ENCODE results near the gene FLT1.
A peak's percentile ranks its signal among the peaks of the same experiment; 100 is the strongest.

The FLT1 gene, protein sequence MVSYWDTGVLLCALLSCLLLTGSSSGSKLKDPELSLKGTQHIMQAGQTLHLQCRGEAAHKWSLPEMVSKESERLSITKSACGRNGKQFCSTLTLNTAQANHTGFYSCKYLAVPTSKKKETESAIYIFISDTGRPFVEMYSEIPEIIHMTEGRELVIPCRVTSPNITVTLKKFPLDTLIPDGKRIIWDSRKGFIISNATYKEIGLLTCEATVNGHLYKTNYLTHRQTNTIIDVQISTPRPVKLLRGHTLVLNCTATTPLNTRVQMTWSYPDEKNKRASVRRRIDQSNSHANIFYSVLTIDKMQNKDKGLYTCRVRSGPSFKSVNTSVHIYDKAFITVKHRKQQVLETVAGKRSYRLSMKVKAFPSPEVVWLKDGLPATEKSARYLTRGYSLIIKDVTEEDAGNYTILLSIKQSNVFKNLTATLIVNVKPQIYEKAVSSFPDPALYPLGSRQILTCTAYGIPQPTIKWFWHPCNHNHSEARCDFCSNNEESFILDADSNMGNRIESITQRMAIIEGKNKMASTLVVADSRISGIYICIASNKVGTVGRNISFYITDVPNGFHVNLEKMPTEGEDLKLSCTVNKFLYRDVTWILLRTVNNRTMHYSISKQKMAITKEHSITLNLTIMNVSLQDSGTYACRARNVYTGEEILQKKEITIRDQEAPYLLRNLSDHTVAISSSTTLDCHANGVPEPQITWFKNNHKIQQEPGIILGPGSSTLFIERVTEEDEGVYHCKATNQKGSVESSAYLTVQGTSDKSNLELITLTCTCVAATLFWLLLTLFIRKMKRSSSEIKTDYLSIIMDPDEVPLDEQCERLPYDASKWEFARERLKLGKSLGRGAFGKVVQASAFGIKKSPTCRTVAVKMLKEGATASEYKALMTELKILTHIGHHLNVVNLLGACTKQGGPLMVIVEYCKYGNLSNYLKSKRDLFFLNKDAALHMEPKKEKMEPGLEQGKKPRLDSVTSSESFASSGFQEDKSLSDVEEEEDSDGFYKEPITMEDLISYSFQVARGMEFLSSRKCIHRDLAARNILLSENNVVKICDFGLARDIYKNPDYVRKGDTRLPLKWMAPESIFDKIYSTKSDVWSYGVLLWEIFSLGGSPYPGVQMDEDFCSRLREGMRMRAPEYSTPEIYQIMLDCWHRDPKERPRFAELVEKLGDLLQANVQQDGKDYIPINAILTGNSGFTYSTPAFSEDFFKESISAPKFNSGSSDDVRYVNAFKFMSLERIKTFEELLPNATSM (N-terminal part only)

DNA sequence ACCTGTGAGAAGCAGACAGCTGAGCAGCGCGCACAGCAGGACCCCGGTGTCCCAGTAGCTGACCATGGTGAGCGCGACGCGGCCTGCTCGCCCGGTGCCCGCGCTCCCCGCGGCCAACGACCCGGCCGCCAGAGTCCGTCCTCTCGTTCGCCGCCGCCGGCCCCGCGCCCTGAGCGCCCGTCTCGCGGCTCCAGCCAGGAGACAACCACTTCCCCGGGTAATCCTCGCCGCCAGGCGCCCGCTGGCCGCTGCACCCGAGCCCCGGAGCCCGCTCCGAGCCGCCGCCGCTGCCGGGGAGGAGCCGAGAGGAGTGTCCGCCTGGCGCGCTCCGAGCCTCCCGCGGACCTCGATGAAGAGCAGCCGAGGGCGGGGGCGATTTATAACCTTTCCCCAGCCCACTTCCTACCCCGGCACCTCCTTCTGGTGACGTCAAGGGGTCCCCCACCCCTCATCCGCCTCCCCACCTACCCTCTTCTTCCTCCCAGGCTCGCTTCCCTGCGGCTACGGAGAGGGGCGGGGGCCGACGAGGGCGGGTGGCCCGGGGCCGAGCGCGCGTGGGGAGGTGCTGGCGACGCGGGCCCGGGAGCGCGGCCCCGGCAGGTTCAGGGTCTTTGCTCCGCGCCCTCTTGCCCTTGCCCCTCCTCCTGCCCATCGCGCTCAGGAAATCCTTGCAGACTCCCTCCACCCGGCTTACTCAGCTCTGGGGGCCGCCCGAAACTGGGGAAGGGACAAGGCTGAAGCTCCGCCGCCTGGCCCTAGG, at the start of gene FLT1:
TSS of gene FLT1 (minus strand) at position 351 of the 760 bp plus-strand sequence. CDS start at position 66, 285 bp downstream.
- DNase-seq = peak; percentile 71

DNA sequence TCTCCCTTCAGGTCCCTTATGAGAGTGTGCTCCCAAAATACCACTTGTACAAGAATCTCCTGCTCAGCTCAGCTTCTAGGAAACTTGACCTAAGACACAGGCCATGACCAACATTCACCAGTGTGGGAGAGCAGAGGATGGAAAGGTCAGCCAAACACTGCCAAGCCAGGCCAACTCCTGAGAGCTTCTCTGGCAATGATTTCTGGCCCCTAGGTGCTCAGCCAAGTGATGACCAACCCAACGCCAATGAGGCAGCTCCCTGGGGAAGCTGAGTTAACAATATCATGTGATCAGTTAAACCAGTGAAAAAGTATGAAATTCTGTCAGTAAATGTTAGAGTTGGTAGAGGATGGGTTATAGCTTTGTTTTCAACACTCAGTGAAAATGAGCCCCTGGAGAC, 49.1 kb upstream of the FLT1 start:
- DNase-seq = no peak

DNA sequence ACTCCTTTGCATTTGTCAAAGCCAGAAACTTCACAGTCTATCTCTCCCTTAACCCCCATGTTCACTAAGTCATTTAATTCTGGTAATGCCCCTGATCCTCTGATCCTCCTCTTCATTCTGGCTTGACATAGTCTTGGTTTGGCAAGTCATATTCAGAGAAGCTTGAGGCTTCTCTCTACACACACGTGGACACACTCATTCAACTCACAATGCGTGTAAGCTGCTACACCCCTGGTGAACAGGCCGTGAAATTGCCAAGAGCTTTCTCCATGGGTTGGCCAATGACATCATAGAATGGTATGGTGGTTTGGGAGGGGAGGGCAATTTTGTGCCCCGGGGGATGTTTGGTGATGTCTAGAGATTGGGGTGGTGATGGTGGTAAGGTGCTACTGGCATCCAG, 47.9 kb upstream of the FLT1 start:
- DNase-seq = no peak

DNA sequence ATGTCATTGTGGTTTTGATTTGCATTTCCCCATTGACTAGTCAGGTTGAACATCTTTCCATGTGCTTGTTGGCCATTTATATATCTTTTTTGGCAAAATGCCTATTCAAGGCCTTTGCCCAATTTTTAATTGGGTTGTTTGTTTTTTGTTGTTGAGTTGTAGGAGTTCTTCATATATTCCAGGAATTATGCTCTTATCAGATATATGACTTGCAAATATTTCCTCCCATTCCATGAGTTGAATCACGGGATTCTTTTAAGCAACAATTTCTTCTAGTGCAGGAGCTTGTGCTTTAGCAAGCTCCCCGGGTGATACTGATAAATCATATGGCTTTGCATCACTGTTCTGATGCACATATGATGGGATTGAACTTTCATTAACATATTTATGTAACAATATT, 47.0 kb upstream of the FLT1 start:
- no peak for DNase-seq

DNA sequence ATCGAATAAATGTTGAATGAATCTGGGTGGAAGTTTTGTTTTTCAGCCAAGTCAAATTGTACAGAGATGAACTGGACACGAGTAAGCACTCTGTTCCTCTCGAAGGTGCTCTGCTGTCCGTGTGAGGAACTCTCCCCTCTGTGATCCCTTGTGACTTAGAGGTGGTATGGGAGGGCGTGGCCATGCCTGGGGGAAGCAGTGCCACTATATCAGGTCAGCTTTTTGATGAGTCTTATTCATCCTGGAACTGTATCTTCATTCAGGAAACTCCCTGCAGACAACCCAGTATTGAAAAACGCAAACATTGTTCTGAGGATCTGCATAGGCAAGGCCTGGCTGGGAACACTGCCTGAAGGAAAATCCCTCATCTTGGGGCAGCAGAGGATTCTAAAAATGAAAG, 45.7 kb upstream of the FLT1 start:
- no peak for DNase-seq

DNA sequence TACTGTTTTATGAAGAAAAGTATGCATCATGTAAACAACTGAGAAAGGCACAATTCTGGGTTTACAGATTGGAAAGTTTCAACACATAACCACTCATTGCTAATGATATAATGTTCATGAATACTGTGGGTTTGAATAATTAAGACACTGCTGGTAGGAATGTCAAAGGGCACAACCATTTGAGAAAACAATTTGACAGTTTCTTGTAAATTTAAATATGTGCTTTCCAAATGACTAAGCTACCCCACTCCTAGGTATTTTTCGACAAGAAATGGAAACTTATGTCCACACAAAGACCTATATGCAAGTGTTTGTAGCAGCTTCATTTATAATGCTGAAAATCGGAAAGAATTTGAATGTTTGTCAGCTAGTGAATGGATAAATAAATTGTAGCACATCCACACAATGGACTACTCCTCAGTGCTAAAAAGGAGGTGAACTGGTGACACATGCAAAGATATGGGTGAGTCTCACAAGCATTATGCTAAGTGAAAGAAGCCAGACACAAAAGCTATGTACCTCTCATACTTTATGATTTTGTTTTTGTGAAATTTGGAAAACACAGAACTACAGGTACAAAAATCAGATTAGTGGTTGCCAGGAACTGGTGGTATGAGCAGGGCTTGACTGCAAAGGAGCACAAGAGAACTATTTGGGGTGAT, 44.8 kb upstream of the FLT1 start:
- DNase-seq = no peak

DNA sequence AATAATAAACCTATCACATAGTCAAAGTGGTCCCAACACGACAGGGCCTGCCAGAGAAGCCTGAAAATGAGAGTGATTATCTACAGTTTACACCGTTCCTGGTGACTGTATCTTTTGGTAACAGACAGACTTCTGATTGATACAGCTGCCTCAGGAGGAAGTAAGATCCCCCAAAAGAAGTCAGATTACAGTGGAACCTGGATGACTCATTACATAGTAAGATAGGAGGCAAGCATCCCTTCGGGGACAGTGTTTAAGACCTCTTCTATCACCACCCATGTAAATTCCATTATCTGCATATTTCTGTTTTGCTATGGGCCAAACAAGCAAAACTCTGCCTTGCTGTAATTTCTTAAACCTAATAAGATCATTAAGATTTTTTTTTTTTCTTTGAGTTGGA, 44.0 kb upstream of the FLT1 start:
- no peak for DNase-seq

DNA sequence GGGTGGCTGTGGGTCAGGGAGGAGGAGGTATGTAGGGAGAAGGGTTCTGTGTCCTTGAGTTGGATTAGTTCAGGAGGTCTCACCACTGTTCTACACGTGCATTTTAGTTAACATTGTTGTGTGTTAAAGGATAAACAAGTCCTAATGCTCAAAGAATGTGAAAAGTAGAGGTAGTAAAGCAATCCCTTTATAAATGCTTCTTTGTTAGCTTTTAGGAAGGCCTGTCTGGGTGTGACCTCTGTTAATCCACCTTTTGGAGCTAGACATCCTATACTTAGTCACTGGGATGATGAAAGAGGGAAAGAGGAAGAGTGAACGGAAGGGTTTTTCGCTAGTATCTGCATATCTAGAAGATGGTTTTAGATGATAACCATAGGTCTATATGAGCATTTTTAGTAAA, 42.2 kb upstream of the FLT1 start:
- DNase-seq = no peak

DNA sequence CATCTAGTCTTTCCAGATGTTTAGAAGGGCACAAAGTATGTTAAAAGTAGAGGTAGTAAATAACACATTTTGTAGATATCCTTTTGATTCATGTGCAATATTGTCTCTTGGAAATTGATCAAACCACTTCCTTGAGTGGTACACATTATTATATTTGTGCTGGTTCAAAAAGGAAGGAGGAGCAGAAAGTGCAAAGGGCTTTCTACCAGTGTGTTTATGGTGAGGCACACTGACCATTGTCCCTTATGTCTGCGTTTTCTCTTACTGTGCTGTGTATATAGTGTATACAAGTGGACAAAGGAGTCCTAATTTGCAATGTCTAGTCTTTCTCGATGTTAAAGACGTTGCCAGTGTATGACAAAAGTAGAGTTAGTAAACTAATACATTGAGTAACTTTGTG, 41.4 kb upstream of the FLT1 start:
- no peak for DNase-seq

DNA sequence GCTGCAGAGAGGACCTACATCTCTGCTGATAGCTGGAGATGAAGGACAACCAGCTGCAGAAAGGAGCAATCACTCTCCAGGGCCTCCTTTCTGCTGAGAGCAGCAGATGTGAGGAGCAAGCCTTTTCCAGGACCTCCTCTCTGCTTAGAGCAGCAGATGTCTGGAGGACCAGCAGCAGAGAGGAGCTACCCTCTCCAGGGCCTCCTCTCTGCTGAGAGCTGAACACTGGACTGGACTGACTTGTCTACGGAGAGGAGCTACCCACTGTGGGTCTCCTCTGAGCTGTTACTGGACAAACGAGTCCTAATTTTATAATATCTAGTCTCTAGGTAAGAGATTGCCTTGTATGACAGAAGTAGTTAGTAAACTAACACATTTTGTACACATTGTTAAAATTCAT, 40.8 kb upstream of the FLT1 start:
- DNase-seq = no peak

DNA sequence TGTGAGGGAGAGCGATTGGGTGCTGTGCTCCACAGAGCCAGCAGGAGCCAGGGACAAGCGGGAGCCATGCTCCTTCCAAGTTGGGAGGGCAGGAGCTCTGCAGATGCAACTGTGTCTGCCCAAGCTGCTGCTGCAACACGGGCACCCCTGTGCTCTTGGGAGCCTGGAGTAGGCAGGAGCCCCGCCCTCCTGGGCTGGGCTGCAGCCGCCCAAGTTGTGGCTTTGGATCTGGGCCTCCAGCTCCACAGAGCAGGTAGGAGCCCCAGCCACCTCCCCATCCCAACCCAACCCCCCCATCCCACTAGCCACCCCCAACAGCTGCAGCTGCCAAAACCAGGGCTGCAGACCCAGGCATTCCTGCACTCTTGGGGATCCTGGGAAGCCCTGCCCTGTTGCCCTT, 39.9 kb upstream of the FLT1 start:
- no peak for DNase-seq

DNA sequence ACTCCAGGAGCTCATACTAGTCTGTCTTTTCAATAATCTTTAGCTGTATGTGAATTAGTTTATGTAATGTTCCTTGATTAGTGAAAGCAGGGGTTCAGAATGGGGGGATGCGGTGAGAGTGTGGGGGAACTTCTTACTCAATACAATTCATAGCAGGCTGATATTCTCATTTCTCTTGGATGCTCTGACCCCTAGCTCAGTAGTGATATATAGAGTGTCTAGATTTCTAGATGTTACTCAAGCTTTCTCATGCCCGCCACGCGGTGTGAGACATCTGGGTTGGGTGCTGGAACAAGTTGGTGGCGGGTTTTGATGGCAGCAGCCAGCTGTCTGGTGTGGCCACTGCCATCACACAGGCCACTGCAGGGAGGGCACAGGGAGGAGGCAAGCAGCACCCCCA, 39.3 kb upstream of the FLT1 start:
- no peak for DNase-seq

DNA sequence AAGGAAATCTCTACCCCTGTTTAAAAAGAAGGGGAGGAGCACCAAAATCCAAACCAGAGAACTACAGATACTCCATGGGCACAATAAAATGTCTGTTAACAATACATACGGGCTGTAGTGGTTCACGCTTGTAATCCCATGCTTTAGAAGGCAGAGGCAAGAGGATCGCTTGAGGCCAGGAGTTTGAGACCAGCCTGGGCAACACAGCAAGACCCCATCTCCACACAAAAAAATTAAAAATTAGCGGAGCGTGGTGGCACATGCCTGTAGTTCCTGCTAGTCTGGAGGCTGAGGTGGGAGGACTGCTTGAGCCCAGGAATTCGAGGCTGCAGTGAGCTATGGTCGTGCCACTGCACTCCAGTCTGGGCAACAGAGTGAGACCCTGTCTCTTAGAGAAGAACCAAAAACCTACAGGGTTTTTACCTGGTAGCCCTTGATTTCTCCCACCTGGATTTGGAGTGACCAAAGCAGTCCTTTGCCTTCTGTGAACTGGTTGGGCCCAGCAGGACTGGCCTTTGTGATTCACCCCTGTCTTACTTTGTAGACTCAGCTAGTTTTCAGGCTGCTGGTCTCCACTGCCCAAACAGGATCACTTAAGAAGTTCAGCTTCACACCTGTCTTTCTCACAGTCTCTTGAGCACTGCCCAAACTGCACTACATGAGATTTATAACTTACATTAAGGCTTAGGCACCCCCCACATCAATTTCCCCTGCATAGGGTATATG, 38.7 kb upstream of the FLT1 start:
- DNase-seq = peak; percentile 5

DNA sequence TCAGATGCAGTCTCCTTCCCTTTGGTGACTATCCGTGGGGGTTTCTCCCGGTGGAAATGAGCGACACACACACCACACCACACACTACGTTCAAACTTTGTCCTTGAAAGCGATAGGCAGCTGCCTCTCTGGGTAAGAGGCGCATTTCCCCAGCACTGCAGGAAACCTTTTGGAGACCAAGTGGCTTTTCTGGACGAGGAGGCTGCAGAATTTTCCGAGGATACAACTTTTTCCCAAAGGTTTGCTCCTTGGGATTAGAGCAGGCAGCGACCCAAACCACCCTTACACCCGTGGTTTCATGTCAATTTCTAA, 38.2 kb upstream of the FLT1 start:
- no peak for DNase-seq

DNA sequence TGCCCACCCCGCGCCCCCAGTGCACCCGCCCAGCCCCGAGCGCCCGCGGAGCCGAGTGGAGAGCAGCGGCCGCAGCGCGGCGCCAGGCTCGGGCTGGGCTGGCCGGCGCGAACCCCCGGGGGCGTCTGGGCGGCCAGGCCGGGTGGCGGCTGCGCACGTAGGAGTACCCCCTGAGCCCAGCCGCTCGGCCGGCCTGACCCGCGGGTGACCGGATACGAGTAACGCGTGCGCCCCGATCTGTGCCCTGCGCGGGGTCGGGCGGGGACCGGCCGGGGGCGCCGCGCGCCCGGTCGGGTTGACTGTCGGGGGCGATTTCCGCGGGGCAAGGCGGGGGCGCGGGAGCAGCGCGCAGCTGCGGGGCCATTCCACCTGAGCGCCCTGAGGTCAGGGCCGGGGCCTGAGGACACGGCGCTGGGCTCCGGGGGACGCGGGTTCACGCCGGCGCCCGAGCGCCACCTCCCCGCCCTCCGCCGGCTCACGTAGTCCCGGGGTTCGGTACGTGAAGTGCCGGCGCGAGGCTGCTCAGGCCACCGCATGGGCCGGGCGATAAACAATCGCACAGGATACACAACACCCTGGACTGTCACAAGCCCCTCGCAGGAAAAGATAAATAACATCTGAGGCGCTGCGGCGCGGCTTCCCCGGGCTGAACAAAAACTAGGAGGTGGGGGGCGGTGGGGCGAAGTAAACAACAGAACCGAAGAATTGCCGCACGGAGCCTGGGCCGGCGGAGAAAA, 37.6 kb upstream of the FLT1 start:
- DNase-seq = peak; percentile 77

DNA sequence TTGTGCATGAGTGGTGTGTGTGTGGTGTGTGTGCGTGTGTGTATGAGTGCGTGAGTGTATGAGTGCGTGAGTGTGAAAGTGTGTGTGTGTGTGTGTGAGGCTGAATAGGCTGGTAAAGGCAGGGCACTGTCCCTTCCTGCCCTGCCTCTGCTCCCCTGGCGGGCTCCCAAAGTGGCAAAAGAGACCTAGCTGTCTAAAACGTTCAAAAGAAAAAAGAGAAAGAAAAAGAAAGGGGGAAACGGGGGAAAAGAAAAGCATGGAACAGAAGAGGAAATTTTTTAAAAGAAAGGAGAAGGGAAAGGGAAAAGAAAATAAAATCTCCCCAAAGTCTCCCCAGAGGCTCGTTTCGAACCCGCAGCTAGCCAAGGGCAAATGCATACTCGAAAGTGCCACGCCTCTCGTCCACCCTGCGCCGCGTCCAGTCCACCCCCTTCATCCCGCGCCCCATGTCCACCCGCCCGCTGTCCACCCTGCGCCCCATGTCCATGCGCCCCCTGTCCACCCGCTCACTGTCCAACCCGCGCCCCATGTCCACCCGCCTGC, 37.0 kb upstream of the FLT1 start:
- DNase-seq = peak; percentile 47

DNA sequence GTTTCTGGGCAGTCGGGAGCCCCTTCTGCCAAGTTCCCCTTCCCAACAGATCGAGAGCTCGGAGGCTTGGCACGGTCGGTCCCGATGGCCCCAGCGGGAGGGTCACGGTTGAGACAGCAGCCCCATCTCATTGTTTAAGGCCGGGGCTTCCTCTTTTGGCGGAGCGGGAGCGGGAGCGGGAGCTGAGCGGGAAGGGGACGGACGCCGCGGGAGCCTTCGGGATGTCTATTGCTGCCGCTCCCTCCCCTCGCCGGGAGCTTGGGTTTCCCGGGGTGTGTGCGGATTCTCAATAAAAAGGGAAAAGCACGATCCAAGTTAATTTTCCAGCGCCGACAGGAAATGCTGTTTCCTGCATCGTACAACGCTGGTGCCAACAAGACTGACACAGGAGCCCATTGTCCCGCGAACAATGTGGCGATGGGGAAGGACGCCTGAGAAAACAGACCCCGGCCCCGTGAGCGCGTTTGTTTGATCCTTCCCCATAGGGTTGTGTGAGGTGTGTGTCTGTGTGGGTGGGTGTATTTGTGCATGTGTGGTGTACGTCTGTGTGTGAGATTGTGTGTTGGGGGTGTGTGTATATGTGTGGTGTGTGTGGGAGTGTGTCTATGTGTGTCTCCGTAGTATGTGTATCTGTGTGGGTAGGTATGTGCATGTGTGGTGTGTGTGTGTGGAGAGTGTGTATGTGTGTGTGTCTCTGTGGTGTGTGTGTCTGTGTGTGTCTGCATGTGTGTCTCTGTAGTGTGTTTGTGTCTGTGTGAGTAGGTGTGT, 36.3 kb upstream of the FLT1 start:
- DNase-seq = peak; percentile 87

DNA sequence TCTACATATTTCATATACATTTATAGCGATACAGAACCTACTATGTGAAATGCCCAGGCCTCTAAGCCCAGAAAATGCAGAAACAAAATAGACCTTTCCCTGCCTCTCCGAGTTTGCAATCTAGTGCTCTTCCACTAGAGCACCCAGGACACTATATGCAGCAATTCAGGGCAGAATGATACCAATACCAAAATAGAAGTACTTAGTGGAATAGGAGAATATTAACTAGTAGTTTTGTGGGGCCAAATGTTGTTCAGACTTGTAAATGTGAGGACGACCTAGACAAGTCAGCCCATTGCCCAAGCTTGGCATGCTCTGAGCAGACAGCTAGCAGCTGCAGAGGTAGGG, 35.8 kb upstream of the FLT1 start:
- DNase-seq = no peak

DNA sequence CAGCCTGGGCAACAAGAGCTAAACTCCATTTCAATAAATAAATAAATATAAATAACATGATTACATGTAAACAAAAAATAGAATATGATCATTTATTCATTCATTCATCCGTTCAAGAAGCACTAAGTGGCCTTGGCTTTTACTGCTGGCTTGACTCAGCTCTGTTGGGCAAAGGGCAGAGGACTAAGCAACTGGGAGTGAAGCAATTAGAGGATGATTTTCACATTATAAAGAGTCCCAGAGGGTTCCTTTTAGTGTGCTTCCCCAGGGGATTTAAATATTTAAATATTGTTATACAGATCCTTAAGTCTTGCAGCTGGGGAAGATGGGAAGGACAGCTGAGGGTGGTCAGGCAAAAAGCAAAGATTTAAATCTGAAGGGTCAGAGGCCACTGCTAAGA, 34.9 kb upstream of the FLT1 start:
- peak; percentile 5 for DNase-seq

DNA sequence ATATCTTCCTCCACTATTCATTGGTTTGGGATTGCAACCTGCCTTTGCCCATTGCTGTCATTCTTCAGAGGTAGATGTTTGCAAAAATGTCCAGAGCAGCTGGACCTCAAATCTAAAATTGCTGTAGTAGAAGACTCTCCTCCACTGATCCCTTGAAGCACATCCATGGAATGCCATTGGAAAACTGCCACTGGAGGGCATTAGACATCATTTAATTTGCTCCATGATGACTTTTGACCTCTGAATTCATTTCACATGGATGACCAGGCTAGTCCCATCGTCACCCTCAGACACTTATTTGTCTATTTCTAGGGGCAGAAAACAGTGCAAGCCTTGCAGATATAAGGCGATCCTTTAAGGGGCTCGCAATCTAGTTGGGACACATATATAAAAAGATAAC, 33.9 kb upstream of the FLT1 start:
- DNase-seq = no peak
